AG09319 (cell line): Measurements from ENCODE around the gene SUZ12.
A peak's percentile ranks its signal among the peaks of the same experiment; 100 is the strongest.

Experiments
- DNase-seq: peaks from one replicate; pipeline ENCODE4 v3.0.0-alpha.2; 2010; ENCODE audit warnings: low read depth; ENCODE audit errors: extremely low read depth
- TF ChIP-seq, protein P1 (sequence below): IDR thresholded peaks from 2 replicates; pipeline ENCODE4 v1.5.1; 2011; ENCODE audit warnings: low read depth, mild to moderate bottlenecking, inconsistent platforms, low read length, moderate library complexity

Gene SUZ12

DNA sequence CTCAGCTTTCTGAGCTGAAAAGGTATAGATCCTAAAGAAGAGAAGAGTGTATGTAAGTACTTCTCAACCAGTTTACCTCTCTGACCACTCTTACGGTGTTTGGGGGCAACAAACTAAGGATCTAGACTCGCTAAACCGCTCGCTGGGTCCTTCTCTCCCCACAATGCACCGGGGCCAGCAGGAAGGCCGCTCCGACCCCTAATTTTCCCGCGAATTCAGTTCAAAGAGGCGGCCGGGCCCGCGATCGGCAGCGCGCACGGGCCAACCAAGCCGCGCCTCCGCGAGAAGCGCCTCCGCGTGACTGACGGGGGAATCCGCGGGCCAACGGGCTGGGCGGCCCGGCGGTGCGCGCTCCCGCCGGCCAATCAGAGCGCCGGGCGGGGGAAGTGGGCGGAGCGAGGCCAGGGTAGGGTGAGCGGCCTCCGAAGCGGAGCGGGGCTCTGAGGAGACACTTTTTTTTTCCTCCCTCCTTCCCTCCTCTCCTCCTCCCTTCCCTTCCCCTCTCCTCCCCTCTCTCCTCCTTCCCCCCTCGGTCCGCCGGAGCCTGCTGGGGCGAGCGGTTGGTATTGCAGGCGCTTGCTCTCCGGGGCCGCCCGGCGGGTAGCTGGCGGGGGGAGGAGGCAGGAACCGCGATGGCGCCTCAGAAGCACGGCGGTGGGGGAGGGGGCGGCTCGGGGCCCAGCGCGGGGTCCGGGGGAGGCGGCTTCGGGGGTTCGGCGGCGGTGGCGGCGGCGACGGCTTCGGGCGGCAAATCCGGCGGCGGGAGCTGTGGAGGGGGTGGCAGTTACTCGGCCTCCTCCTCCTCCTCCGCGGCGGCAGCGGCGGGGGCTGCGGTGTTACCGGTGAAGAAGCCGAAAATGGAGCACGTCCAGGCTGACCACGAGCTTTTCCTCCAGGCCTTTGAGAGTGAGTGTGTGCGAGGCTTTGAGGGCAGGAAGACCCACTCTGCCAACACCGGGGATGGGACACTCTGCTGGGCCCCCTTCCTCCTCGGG is at the start of gene SUZ12:
TSS of gene SUZ12 (plus strand) at position 393 of the 995 bp plus-strand sequence. CDS start at position 633, 240 bp downstream.
- DNase-seq = peak; percentile 74

DNA sequence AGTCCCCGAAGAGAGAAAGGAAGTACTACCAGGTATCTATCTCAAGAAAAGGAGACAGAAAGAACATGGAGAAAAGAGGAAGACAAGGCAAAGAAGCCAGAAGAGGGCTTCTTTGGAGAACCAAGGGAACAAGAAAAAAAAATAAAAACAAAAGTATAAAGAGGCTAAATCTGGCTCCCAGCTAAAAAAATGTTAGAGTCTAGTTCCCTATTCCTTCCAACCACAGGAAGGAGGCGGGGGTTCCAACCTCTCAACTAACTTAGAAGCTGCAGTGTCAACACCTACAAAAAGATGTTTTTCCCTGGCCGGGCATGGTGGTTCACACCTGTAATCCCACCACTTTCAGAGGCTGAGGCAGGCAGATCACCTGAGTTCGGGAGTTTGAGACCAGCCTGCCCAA is 48.7 kb upstream of the SUZ12 start:
- TF ChIP-seq, protein P1, sequence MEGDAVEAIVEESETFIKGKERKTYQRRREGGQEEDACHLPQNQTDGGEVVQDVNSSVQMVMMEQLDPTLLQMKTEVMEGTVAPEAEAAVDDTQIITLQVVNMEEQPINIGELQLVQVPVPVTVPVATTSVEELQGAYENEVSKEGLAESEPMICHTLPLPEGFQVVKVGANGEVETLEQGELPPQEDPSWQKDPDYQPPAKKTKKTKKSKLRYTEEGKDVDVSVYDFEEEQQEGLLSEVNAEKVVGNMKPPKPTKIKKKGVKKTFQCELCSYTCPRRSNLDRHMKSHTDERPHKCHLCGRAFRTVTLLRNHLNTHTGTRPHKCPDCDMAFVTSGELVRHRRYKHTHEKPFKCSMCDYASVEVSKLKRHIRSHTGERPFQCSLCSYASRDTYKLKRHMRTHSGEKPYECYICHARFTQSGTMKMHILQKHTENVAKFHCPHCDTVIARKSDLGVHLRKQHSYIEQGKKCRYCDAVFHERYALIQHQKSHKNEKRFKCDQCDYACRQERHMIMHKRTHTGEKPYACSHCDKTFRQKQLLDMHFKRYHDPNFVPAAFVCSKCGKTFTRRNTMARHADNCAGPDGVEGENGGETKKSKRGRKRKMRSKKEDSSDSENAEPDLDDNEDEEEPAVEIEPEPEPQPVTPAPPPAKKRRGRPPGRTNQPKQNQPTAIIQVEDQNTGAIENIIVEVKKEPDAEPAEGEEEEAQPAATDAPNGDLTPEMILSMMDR = no peak

DNA sequence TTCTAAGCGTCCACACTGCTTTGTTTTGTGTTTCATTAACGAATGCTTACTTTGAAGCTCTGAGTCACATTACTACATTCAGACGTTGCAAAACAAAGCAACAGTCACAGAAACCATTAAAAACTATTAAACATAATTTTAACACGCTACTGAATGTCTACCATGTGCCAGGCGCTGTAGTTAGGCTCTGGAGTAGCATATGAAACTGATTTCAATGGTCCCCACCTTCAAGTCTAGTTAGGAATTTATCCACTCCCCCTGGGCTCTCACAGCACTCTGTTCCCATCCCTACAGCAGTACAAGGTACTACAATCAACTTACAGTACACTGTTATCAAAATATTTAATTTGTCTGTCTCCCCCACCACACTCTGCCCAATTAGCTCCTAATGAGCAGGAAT is 35.9 kb upstream of the SUZ12 start:
- no peak for DNase-seq
- TF ChIP-seq, protein P1 = no peak

More for the DNA sequence above, 48.7 kb upstream of the SUZ12 start:
- no peak for DNase-seq

DNA sequence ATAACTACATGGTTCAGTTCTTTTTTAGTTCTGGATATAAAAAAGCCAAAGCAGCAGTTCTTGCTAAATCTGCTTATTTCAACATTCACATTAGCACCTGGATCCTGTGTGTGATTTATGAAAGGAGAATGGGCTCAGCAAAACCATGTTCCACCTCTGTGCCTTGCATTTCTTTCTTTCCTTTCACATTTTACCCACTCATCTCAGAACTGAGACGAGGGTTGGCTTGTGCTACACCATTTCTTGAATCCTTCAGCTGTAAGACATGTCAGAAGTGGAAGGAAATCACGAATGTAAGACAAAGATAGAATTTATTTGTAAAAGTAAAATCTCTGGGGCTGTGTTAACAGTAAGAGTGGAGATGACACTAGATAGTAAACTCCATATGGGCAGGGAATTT is 34.1 kb upstream of the SUZ12 start:
- no peak for DNase-seq
- TF ChIP-seq, protein P1 = no peak

DNA sequence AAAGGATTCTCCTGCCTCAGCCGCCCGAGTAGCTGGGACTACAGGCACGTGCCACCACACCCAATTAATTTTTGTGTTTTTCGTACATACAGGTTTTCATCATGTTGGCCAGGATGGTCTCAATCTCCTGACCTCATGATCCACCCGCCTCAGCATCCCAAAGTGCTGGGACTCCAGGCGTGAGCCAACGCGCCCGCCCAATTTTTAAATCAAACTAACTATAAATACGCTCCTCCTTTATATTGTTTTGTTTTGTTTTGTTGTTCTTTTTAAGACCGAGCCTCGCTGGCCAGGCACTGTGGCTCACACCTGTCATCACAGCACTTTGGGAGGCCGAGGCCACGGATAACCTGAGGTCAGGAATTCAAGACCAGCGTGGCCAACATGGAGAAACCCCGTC is 33.4 kb upstream of the SUZ12 start:
- DNase-seq = no peak
- TF ChIP-seq, protein P1 = no peak

DNA sequence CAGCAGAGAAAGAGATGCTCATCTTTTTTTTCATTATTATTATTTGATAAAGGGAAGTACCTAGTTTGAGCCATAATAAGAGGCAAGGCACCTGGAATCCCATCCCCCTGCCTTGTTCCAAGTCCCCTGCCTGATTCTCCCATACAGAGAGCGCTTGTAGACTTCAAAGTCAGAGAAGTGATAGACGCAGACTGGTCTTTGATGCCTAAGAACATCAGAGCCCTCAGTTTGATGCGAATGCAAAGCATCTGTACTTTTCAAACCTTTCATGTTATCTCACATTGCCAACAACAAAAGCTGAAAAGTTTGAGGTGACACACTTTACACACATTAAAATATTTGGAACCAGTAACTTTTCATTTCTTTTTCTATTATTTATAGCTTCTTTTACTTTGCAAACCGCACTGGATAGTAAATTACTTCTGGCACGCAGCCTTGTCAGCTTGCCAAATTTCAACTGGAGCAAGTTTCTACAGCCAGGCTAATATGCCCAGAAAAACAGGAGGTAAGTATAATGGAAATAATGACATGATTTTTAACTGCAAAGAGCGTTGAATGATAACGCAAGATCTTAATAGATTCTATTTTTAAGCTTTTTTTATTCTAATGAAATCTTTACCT is 29.4 kb upstream of the SUZ12 start:
- DNase-seq = no peak
- TF ChIP-seq, protein P1 = no peak

DNA sequence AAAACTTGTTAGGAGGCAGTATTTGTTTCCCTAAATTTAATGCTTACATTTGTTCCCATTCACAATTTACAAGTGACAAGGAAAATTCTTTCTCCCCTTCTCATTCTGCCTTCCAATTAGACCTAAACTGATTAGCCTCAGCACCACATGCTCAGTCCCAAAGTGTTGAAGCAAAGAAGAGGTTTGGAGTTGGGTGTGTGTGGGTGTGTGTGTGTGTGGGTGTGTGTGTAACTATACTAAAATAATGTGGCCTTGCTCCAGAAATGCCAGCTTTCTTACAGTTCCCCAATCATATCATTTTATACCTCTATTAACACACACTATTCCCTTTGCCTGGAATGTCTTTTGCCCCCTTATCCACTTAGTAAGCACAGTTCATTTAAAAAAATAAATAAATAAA is 28.4 kb upstream of the SUZ12 start:
- DNase-seq = no peak
- TF ChIP-seq, protein P1 = no peak
